Skin of body (tissue), 2 donors: Measurements from ENCODE around the gene ALG10B. TPM values are rescaled to one million over a fixed set of nuclear protein-coding genes. Genes with fewer than 3 reads are reported as not detected.
A peak's percentile ranks its signal among the peaks of the same experiment; 100 is the strongest.
"Not testable (repeated sequence)": the region's sequence is repeated elsewhere in the genome, so short reads cannot be mapped to it uniquely, and the experiment has no call there.

Experiments
- DNase-seq: peaks from one replicate; lab custom pipeline; 2025; lab: John Stamatoyannopoulos, UW
- total RNA-seq: library from RNA; depleted of rRNA; stranded (reverse); fragments of >200 nt; gene quantifications from one replicate; pipeline ENCODE4 v1.2.3, GENCODE V29; 2014

ALG10B gene
- 7.5 TPM for total RNA-seq

- DNase-seq: peak; percentile 99
These were observed at the start of gene ALG10B for GRCh38 chr12:38316391-38317129. TSS of gene ALG10B (plus strand) at chr12:38316774. CDS start at chr12:38316894, 120 bp downstream.

- DNase-seq: no peak
These were observed 48.0 kb upstream of the ALG10B start for GRCh38 chr12:38268612-38269011.

- no peak for DNase-seq
These were observed 46.7 kb upstream of the ALG10B start for GRCh38 chr12:38269897-38270296.

- DNase-seq: no peak
These were observed 36.8 kb upstream of the ALG10B start for GRCh38 chr12:38279756-38280155.

- DNase-seq: no peak
These were observed 33.7 kb upstream of the ALG10B start for GRCh38 chr12:38282886-38283285.

- no peak for DNase-seq
These were observed 27.2 kb upstream of the ALG10B start for GRCh38 chr12:38289396-38289795.

GRCh38 chr12:38291160-38291559, 25.4 kb upstream of the ALG10B start:
- DNase-seq: no peak

GRCh38 chr12:38302972-38303371, 13.6 kb upstream of the ALG10B start:
- not testable (repeated sequence) for DNase-seq

- DNase-seq: not testable (repeated sequence)
These were observed 5.4 kb downstream of the ALG10B start for GRCh38 chr12:38321966-38322365.

GRCh38 chr12:38324912-38325311, 8.3 kb downstream of the ALG10B start:
- DNase-seq: no peak

GRCh38 chr12:38327356-38327755, 10.8 kb downstream of the ALG10B start:
- no peak for DNase-seq

GRCh38 chr12:38328306-38328895, 11.8 kb downstream of the ALG10B start:
- peak; percentile 2 for DNase-seq

GRCh38 chr12:38330414-38330813, 13.8 kb downstream of the ALG10B start:
- DNase-seq: not testable (repeated sequence)

GRCh38 chr12:38332814-38333213, 16.2 kb downstream of the ALG10B start:
- DNase-seq: no peak

- DNase-seq: no peak
These were observed 25.9 kb downstream of the ALG10B start for GRCh38 chr12:38342444-38342843.

- not testable (repeated sequence) for DNase-seq
These were observed 26.7 kb downstream of the ALG10B start for GRCh38 chr12:38343256-38343655.

GRCh38 chr12:38343916-38344315, 27.3 kb downstream of the ALG10B start:
- not testable (repeated sequence) for DNase-seq

- DNase-seq: no peak
These were observed 34.0 kb downstream of the ALG10B start for GRCh38 chr12:38350342-38351174.

GRCh38 chr12:38351175-38351508, 34.6 kb downstream of the ALG10B start:
- DNase-seq: not testable (repeated sequence)

- DNase-seq: no peak
These were observed 50.9 kb downstream of the ALG10B start for GRCh38 chr12:38367506-38367905.

GRCh38 chr12:38370311-38370710, 53.7 kb downstream of the ALG10B start:
- DNase-seq: no peak

- no peak for DNase-seq
These were observed 57.2 kb downstream of the ALG10B start for GRCh38 chr12:38373784-38374183.
